GM23248 (cell line): ENCODE data around the gene RGL1.

Experiments
- EZH2 ChIP-seq: fragments of 200-600 bp; sonication (generic); IDR thresholded peaks from 2 replicates; pipeline ENCODE4 v1.6.1; 2018; ENCODE audit warnings: antibody characterized with exemption, mild to moderate bottlenecking; ENCODE audit not compliant: insufficient read depth, poor library complexity, severe bottlenecking
- EZH2phosphoT487 ChIP-seq: fragments of 200-600 bp; sonication (generic); IDR thresholded peaks from 2 replicates; pipeline ENCODE4 v1.6.1; 2018; ENCODE audit warnings: antibody characterized with exemption, moderate library complexity, mild to moderate bottlenecking, low read depth; ENCODE audit not compliant: insufficient read depth

GRCh38 chr1:183834568-183834967 lies 29.6 kb downstream of the RGL1 start:
- no peak for TF ChIP-seq EZH2phosphoT487
- TF ChIP-seq EZH2 = no peak
